Right renal cortex interstitium (tissue), 3 donors: Measurements from ENCODE around the gene AMH. TPM values are rescaled to one million over a fixed set of nuclear protein-coding genes. Genes with fewer than 3 reads are reported as not detected.

ENCODE experiments used
- DNase-seq, 3 donors: peaks; one replicate each; pipeline ENCODE4 v3.0.0-alpha.2; 2013; ENCODE audit warnings: low read depth in 3 of 3, low spot score in 2 of 3
- polyA plus RNA-seq, 3 donors: library from polyadenylated mRNA; unstranded; fragments of 120-200 nt; gene quantifications; one replicate each; pipeline ENCODE4 v1.2.1, GENCODE V29; 2013; ENCODE audit not compliant: insufficient read length in 3 of 3

The AMH gene
- polyA plus RNA-seq, 3 donors: 1.1 to 1.2 (median 1.1) TPM

DNA sequence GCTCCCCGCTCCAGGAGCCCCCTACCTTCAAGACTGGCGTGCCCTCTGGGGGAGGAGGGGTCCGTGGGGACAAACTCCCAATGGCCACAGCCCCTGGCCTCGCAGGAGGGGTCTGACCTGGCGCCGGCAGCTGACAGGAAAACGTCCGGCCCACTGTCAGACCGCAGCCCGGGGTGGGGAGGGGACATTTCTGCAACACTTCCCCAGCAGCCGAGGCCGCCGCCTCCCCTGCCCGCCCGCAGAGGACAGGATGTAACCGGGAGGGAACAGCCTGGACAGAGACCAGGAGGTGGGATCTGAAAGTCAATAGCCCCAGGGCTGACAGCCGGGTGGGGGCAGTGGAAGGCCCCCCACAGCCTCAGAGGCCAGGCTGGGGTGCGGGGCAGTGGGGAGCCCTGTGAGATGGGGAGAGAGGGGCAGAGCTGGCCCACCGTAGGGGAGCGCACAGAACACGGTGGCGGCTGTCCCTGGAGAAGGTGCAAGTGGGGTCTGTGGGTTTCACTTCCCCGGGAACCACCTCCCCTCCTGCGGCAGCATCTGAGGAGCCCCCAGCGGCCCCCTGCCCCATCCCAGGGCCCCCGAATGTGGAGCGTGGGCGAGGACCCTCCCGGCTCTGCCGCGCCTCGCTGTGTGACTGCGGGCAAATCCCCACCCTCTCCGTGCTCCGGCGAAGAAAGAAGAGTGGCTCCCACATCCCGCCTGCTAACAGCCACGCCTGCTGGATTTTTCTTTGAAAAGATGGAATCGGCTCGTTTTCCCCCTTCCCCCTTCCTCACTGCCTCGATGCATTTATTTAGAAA is 33.1 kb downstream of the AMH start, which contains the start of gene PEAK3:
TSS of gene PEAK3 (minus strand) at position 114 of the 800 bp plus-strand sequence. CDS start 1,244 bp downstream, outside the sequence.
- DNase-seq: no peak

DNA sequence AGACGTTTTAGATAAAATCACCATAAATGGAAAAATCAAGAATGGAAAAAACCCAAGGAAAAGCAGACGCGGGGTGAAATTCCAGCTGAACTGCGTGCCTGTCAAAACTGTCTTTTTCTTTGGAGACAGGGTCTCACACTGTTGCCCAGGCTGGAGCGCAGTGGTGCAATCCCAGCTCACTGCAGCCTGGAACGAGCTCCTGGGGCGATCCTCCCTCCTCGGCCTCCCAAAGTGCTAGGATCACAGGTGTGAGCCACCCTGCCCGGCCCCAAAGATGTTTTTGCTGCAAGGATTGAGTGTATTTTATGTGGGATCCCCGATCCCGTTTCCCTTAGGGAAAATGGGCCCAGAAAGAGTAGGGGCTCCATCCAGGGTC is 33.7 kb downstream of the AMH start:
- no peak for DNase-seq

GRCh38 chr19:2283835-2284507 is 34.8 kb downstream of the AMH start:
- no peak for DNase-seq

- DNase-seq: no peak
Measured at GRCh38 chr19:2286402-2287140, 37.4 kb downstream of the AMH start.

- no peak for DNase-seq
Measured at GRCh38 chr19:2287585-2288337, 38.6 kb downstream of the AMH start.

- DNase-seq: no peak
Measured at GRCh38 chr19:2288338-2288817, 39.3 kb downstream of the AMH start.

- no peak for DNase-seq
Measured at GRCh38 chr19:2288818-2289713, 39.9 kb downstream of the AMH start.

DNA sequence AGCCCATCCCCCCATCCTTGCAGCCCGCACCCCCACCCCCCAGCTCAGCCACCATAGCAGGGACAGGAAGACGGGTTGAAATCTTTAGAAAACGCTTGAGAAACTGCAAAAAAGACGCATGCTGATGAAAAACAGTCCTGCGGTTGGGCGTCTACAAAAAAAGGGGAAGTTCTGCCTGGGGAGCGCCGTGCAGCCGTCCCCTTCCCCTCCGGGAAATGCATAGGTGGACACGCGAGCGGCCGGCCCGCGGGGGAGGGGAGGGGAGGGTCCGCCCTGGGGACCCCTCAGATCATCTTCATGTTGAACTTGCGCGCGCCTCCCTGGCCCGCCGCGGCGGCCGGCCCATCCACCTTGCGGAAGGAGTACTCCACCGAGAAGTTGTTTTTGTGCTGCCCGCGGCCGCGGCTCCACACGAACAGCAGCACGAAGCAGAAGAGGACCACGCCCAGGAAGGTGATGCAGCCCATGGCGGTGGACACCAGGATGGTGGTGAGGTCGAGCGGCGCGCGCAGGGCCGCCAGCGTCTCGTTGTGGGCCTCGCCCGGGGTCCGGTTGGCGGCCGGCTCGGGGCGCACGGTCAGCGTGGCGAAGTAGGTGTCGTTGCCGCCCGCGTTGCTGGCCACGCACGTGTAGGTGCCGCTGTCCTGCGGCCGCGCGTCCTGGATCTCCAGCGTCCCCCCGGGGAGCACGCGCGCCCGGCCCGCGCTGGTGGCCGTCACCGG is 40.8 kb downstream of the AMH start:
- DNase-seq: no peak

DNA sequence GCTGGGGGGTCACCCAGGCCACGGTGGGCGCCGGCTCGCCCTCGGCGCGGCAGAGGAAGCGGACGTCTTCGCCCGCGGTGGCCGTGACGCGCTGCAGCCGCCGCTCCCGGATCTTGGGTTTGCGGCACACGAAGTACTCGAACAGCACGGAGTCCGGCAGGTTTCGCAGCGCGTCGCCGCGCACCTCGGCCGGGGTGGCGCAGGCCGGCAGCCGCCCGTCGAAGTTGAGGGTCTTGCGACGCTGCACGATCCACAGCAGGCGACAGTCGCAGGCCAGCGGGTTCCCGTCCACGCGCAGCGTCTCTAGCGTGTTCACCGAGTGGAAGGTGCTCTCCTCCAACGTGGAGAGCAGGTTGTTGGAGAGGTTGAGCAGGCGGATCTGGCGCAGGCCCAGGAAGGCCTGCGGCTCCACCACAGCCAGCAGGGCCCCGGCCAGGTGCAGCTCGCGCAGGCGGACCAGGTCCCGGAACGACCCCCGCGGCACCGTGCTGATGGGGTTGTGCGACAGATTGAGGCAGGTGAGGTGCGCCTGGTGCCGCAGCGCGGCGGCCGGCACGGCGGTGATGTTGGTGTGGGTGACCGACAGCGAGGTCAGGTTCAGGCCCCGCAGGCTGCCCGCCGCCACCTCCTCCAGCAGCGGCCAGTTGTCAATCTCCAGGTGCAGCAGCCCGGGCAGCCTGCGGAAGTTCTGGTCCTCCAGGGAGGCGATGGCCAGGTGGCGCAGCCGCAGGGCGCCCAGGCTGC is 41.5 kb downstream of the AMH start:
- DNase-seq: no peak

GRCh38 chr19:2291185-2291751 is 42.1 kb downstream of the AMH start:
- DNase-seq: no peak

DNA sequence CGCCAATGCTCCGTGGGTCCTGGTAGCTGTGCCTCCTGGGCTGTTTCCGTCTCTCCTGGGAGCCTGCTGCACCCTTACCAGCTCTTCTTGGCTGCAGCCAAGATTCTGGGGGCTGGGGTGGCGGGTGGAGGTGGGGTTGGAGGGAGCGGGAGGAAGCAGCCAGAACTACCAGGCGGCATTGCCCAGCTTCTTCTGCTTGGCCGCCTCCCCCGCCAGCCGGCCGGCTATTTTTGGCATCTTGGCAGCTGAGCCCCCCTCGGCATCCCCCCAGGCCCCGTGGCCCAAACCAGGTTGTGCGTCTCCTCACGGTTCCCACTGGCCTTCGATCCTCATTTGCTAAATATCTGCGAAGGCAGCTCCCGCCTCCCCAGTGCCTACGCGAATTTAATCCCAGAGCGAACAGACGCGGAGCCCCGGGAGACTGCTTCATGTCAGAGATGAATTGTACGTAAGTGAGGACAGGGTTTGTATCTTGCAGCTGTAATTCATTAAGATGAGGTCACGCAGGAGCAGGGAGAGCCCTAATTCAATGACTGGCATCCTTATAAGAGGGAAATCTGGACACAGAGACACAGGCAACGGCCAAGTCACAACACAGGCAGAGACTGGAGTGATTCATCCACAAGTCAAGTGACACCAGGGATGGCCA is 45.7 kb downstream of the AMH start:
- DNase-seq: no peak

- no peak for DNase-seq
Measured at GRCh38 chr19:2296141-2296540, 47.0 kb downstream of the AMH start.

DNA sequence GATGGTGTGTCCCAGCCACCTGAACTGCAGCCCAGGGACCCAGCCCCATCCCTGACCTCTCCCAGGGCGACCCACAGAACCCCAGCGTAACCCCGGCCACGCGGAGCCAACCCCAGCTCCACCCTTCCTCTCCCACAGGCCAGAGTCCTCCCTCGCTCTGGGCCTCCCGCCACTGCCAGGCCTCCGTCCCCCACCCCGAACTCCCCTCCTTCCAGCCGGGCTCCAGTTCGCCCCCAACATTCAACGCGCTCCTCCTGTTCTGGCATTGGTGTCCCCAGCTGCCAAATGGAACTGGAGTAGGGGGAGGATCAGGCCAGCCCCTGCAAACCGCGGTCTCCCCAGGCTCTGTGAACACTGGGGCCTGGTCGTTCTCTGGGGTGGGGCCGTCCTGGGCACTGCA is 51.4 kb downstream of the AMH start:
- DNase-seq: no peak
